CD14-positive monocyte (primary cell): ENCODE data around the gene SLMAP. TPM values are rescaled to one million over a fixed set of nuclear protein-coding genes. Genes with fewer than 3 reads are reported as not detected.

Source experiments
- DNase-seq, 3 donors: peaks; one replicate each; pipeline ENCODE4 v3.0.0-alpha.2; 2011 to 2022
- H2AFZ ChIP-seq: 2 replicates; pipeline ENCODE4 v1.6.0; 2012; ENCODE audit warnings: mild to moderate bottlenecking, low read depth, low read length, inconsistent platforms; ENCODE audit not compliant: insufficient read depth, poor library complexity, severe bottlenecking
- H3K27ac ChIP-seq, 2 donors: 1 replicate in 1 of 2; 2 replicates in 1 of 2; pipeline ENCODE4 v1.5.1; 2012 to 2013; ENCODE audit warnings: low read length in 2 of 2, control low read depth in 1 of 2, inconsistent platforms in 1 of 2, low read depth in 1 of 2, mild to moderate bottlenecking in 1 of 2
- H3K27me3 ChIP-seq, 2 donors: one replicate each; pipeline versions ENCODE4 v1.6.0 to v1.6.1; 2011 to 2013; ENCODE audit warnings: low read length in 2 of 2; ENCODE audit not compliant: control insufficient read depth in 2 of 2, insufficient read depth in 2 of 2
- H3K36me3 ChIP-seq, 2 donors: replicated peaks in 1 of 2; 1 replicate in 1 of 2; 2 replicates in 1 of 2; pipeline versions ENCODE4 v1.5.1 to v1.6.1; 2012 to 2013; ENCODE audit warnings: low read length in 2 of 2, control low read depth in 1 of 2, inconsistent platforms in 1 of 2, mild to moderate bottlenecking in 1 of 2; ENCODE audit not compliant: insufficient read depth in 2 of 2, control insufficient read depth in 1 of 2
- H3K4me1 ChIP-seq, 2 donors: 1 replicate in 1 of 2; 2 replicates in 1 of 2; pipeline versions ENCODE4 v1.5.1 to v1.6.1; 2012 to 2013; ENCODE audit warnings: low read length in 2 of 2, control low read depth in 1 of 2, inconsistent platforms in 1 of 2, mild to moderate bottlenecking in 1 of 2, moderate library complexity in 1 of 2; ENCODE audit not compliant: insufficient read depth in 2 of 2, control insufficient read depth in 1 of 2
- H3K4me2 ChIP-seq: replicated peaks from 2 replicates; pipeline ENCODE3; 2012; ENCODE audit warnings: low read length, moderate library complexity, mild to moderate bottlenecking; ENCODE audit not compliant: poor library complexity, severe bottlenecking; ENCODE audit errors: extremely low read depth
- H3K4me3 ChIP-seq, 3 experiments: fragments of 200-600 bp in 1 of 3; sonication (generic) in 1 of 3; replicated peaks in 1 of 3; 1 replicate in 2 of 3; 2 replicates in 1 of 3; pipeline ENCODE4 v1.5.1; 2011 to 2013; ENCODE audit warnings: low read length in 3 of 3, mild to moderate bottlenecking in 3 of 3, control low read depth in 2 of 3, low read depth in 2 of 3, inconsistent platforms in 1 of 3, moderate library complexity in 1 of 3
- H3K79me2 ChIP-seq: 2 replicates; pipeline ENCODE4 v1.6.0; 2012; ENCODE audit warnings: mild to moderate bottlenecking, control low read depth, inconsistent platforms, low read length, moderate library complexity; ENCODE audit not compliant: insufficient read depth
- H3K9ac ChIP-seq: 2 replicates; pipeline ENCODE4 v1.6.0; 2017; ENCODE audit warnings: low read length, mild to moderate bottlenecking; ENCODE audit not compliant: insufficient read depth, poor library complexity, severe bottlenecking
- H3K9me3 ChIP-seq, 2 donors: replicated peaks in 1 of 2; 1 replicate in 1 of 2; 2 replicates in 1 of 2; pipeline versions ENCODE4 v1.5.1 to v1.6.1; 2012 to 2013; ENCODE audit warnings: low read length in 2 of 2, control low read depth in 1 of 2; ENCODE audit not compliant: control insufficient read depth in 1 of 2, insufficient read depth in 1 of 2
- H4K20me1 ChIP-seq: 2 replicates; pipeline ENCODE4 v1.6.0; 2012; ENCODE audit warnings: mild to moderate bottlenecking, low read length, control low read depth, moderate library complexity; ENCODE audit not compliant: insufficient read depth
- H3K27ac Mint-ChIP-seq, 7 donors: one replicate each; pipeline ENCODE4 v1.8.0; 2020; ENCODE audit warnings: mild to moderate bottlenecking in 7 of 7, mixed read lengths in 7 of 7, moderate library complexity in 6 of 7, inconsistent platforms in 2 of 7
- H3K27me3 Mint-ChIP-seq, 3 donors: one replicate each; pipeline ENCODE4 v1.8.0; 2021 to 2022; ENCODE audit warnings: low read depth in 3 of 3, mild to moderate bottlenecking in 3 of 3, mixed read lengths in 3 of 3, moderate library complexity in 3 of 3, inconsistent platforms in 1 of 3
- H3K36me3 Mint-ChIP-seq, 2 donors: one replicate each; pipeline ENCODE4 v1.8.0; 2020; ENCODE audit warnings: mixed read lengths in 2 of 2, inconsistent platforms in 1 of 2, mild to moderate bottlenecking in 1 of 2
- H3K4me1 Mint-ChIP-seq: one replicate; pipeline ENCODE4 v1.8.0; 2020; ENCODE audit warnings: mild to moderate bottlenecking, mixed read lengths
- H3K4me3 Mint-ChIP-seq, 2 donors: one replicate each; pipeline ENCODE4 v1.8.0; 2020; ENCODE audit warnings: mild to moderate bottlenecking in 2 of 2, mixed read lengths in 2 of 2, moderate library complexity in 1 of 2
- H3K9me3 Mint-ChIP-seq, 7 donors: one replicate each; pipeline ENCODE4 v1.8.0; 2020 to 2022; ENCODE audit warnings: mixed read lengths in 7 of 7, mild to moderate bottlenecking in 6 of 7, moderate library complexity in 6 of 7, inconsistent platforms in 2 of 7
- CTCF ChIP-seq: fragments of 200-600 bp; IDR thresholded peaks from one replicate; pipeline ENCODE4 v1.8.0; 2022; ENCODE audit warnings: antibody characterized with exemption, mild to moderate bottlenecking
- WGBS: methylation state at CpG from one replicate; pipeline ENCODE4 v1.1.5; 2013; ENCODE audit warnings: missing lambda C conversion rate; ENCODE audit not compliant: insufficient coverage; 5-methylcytosine and 5-hydroxymethylcytosine counted together
- intact Hi-C, 2 donors: fragments of 100-400 bp; cut with micrococcal nuclease; formaldehyde crosslinking; loops; one replicate each; pipeline versions ENCODE4 v1.15.0 to v1.15.1; 2023
- polyA plus RNA-seq, 3 donors: library from polyadenylated mRNA; depleted of rRNA in 1 of 3; unstranded in 2 of 3; stranded (reverse) in 1 of 3; fragments of 300-500 nt in 2 of 3; fragments of >200 nt in 1 of 3; fragmentation: Illumina TruSeq in 2 of 3; gene quantifications; 1 replicate in 2 of 3; 2 replicates in 1 of 3; pipeline ENCODE4 v1.2.3, GENCODE V29; 2012 to 2021

SLMAP gene
- polyA plus RNA-seq, 3 donors = 12.3 to 17.6 (median 16.1) TPM

- intact Hi-C loops = loop anchor here in 1 of 2 donors (2.0 to 5.0 kb wide), 2 partner anchors 19 to 45 kb away; partner anchors contain the start of gene FLNB
- peaks cover 24 to 30% of the 10 kb centered on the region in 2 donors for H3K4me1 ChIP-seq
- Mint-ChIP-seq H3K27ac (peak overlapping the region in 1 of 7 donors; percentile 33), H3K27me3 (peaks cover 0 to 2% (median 2%) of the 10 kb centered on the region in 3 donors), H3K4me3 (no peak overlapping the region), H3K36me3 (peaks cover 0 to 3% of the 10 kb centered on the region in 2 donors), H3K4me1 (peaks cover 33% of the 10 kb centered on the region), H3K9me3 (peaks cover 0 to 5% (median 0%) of the 10 kb centered on the region in 7 donors)
- H3K4me3 ChIP-seq = no peak overlapping the region
- H3K4me2 ChIP-seq = no peak overlapping the region
- no peaks in the 10 kb centered on the region for H3K36me3 ChIP-seq
- H2AFZ ChIP-seq = no peak overlapping the region
- no peaks in the 10 kb centered on the region for H4K20me1 ChIP-seq
- no peaks in the 10 kb centered on the region for H3K27me3 ChIP-seq
- peak in 2 of 3 donors; percentile 35 to 50 for DNase-seq
- H3K9me3 ChIP-seq = no peaks in the 10 kb centered on the region
- WGBS = no CpG with 5 or more reads among the region's 5 CpGs
- TF ChIP-seq CTCF = peak; percentile 55
- H3K9ac ChIP-seq = no peak overlapping the region
- H3K27ac ChIP-seq = no peak overlapping the region
- no peaks in the 10 kb centered on the region for H3K79me2 ChIP-seq
These were observed 205.8 kb downstream of the SLMAP start for GRCh38 chr3:57961828-57962447.

GRCh38 chr3:57962448-57962834, 206.3 kb downstream of the SLMAP start:
- H3K36me3 ChIP-seq = no peaks in the 10 kb centered on the region
- no peak overlapping the region for H3K27ac Mint-ChIP-seq
- peaks cover 24 to 27% of the 10 kb centered on the region in 2 donors for H3K4me1 ChIP-seq

More at GRCh38 chr3:57962448-57962834, 206.3 kb downstream of the SLMAP start:
- H3K27ac ChIP-seq = no peak overlapping the region
- Mint-ChIP-seq H3K36me3 (peaks cover 0 to 3% of the 10 kb centered on the region in 2 donors), H3K4me1 (peaks cover 32% of the 10 kb centered on the region), H3K27me3 (peaks cover 0 to 3% (median 2%) of the 10 kb centered on the region in 3 donors), H3K4me3 (no peak overlapping the region), H3K9me3 (peaks cover 0 to 5% (median 0%) of the 10 kb centered on the region in 7 donors)
- H3K27me3 ChIP-seq = no peaks in the 10 kb centered on the region
- H3K9ac ChIP-seq = no peak overlapping the region
- intact Hi-C loops = loop anchor here in 1 of 2 donors (2.0 to 5.0 kb wide), 2 partner anchors 18 to 45 kb away; partner anchors contain the start of gene FLNB
- DNase-seq = no peak
- H3K9me3 ChIP-seq = no peaks in the 10 kb centered on the region
- no peaks in the 10 kb centered on the region for H3K79me2 ChIP-seq
- WGBS = 100% methylated on average over 3 of the region's 6 CpGs
- H3K4me3 ChIP-seq = no peak overlapping the region
- TF ChIP-seq CTCF = no peak
- H2AFZ ChIP-seq = no peak overlapping the region
- no peaks in the 10 kb centered on the region for H4K20me1 ChIP-seq
- H3K4me2 ChIP-seq = no peak overlapping the region
